ENCODE data around the gene VPS37C.
"Not testable (repeated sequence)": the region's sequence is repeated elsewhere in the genome, so short reads cannot be mapped to it uniquely, and the experiment has no call there.

Gene VPS37C

DNA sequence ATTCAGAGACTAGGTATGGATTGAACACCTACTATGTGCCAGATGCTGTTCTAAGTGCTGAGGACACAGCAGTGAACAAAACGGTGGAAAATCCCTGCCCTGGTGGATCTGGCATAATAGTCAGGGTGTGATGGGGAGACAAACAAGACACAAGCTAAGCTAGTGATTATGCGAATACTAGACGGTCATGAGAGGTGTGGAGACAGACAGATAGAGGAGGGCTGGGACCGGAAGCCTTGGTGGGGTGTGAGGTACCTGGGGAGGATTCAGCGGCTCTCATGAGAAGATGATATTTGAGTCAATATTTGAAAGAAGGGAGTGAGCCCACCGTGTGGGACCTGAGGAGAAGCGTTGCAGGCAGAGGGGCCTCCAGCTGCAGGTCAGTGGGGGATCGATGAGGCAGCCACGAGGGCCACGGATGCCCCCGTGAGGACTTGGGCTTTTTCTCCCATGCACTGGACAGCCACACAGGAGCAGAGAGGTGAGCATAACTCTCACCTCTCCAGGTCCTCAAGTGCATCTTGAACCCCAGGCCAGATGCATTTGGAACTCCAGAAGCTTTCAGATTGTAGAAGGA lies 54.2 kb downstream of the VPS37C start:
- DNase-seq (ENCODE audit: extremely low read depth, low read depth): no peak
- TF ChIP-seq, protein P1, sequence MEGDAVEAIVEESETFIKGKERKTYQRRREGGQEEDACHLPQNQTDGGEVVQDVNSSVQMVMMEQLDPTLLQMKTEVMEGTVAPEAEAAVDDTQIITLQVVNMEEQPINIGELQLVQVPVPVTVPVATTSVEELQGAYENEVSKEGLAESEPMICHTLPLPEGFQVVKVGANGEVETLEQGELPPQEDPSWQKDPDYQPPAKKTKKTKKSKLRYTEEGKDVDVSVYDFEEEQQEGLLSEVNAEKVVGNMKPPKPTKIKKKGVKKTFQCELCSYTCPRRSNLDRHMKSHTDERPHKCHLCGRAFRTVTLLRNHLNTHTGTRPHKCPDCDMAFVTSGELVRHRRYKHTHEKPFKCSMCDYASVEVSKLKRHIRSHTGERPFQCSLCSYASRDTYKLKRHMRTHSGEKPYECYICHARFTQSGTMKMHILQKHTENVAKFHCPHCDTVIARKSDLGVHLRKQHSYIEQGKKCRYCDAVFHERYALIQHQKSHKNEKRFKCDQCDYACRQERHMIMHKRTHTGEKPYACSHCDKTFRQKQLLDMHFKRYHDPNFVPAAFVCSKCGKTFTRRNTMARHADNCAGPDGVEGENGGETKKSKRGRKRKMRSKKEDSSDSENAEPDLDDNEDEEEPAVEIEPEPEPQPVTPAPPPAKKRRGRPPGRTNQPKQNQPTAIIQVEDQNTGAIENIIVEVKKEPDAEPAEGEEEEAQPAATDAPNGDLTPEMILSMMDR (IDR thresholded peaks at IDR 0.05; ENCODE audit: low read depth, low read length): no peak

DNA sequence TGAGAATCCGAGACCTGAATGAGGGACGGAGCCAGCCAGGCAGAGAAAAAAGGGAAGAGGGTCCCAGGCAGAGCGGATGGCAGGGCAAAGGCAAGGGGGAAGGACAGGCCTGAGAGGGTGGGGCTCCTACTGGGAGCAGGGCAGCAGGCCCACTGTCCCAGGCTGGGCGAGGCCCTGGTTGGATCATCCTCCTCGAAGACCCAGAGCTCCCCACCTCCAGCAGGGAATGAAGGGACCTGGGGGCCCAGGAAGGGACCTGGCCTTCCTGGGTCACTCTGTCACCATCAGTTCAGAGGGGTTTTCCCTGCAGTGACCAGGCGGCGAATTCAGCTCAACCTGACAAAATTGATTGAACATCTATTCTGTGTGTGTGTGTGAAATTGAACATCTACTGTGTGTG lies 54.9 kb downstream of the VPS37C start:
- TF ChIP-seq, protein P1 (IDR thresholded peaks at IDR 0.05; ENCODE audit: low read depth, low read length): no peak

DNA sequence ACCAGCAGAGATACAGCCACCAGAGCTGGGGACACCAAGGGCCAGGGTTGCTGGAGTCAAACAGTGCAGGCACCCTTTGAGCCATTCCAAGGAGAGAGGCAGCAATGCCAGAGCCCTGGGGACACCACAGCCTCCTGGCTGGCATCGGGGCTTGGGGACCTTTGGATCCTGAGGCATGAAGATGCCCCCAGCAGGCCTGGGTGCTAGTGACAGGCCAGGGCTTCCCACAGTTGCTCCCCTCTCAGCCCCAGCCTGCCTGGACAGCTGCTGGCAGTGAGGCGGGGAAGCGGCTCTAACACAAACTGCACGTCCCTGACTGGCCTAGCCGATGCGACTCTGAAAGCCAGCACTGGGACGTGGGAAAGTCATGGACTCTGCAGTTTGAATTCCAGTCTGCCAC lies 56.3 kb downstream of the VPS37C start:
- DNase-seq (ENCODE audit: extremely low read depth, low read depth): no peak
- TF ChIP-seq, protein P1 (IDR thresholded peaks at IDR 0.05; ENCODE audit: low read depth, low read length): no peak

More for the DNA sequence above, 54.9 kb downstream of the VPS37C start:
- no peak for DNase-seq (ENCODE audit: extremely low read depth, low read depth)

DNA sequence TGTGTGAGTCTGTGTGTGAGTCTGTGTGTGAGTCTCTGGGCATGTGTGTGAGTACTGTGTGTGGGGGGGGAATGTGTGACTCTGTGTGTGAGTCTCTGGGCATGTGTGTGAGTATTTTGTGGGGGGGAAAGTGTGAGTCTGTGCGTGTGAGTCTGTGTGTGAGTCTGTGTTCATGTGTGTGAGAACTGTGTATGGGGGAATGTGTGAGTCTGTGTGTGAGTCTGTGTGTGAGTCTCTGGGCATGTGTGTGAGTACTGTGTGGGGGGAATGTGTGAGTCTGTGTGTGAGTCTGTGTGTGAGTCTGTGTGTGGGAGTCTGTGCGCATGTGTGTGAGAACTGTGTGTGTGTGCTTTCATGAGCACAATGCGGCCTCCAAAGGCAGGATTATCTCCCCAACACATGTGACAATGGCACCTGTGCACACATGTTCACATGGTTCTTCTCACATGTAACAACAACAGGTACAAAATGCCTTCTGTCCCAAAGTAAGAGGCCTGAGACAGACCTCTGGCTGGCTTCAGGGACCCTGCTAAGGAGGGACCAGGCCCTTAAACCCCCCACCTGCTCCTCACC lies 57.3 kb downstream of the VPS37C start:
- DNase-seq (ENCODE audit: extremely low read depth, low read depth): no peak
- TF ChIP-seq, protein P1 (IDR thresholded peaks at IDR 0.05; ENCODE audit: low read depth, low read length): no peak

DNA sequence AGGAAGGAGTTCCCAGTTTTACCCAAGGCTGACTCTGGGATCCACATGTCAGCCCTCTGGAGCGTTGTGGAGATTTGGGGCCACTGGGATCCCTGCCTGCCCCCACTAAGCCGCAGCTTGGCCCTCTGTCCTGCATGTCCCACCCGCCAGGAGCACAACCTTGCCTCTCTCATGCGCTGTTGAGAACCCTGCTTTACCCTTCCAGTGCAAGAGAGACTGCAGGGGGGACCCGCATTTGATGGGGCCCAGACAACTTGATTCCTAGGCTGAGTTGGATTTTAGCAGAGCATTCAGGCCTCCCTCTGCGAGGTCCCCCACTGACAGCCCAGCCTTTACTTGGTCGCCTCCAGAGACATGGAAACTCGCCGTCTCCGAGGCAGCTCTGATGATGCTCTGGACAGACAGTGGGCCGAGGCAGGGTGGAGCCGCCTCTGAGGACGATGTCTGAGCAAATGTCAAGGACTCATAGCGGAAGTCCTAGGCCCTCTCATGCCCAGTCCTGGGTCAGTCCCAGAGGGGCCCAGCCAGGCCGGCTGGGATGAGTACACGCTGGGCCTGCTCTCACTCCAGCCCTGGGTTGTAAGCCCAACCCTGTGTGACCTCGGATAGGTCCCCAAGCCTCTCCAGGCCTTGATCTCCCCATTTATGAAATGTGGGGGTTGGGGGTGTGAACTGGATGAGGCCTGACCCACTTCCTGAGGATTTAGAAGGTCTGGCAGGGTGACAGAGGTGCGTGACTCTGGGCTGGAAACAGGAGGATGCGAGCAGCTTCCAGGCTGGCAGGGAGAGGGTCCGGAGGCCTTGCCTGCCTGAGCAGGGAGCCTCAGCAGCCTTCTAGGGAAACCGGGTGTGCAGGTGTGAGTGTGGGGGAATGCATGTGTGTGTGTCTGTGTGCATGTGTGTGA lies 58.3 kb downstream of the VPS37C start:
- TF ChIP-seq, protein P1 (IDR thresholded peaks at IDR 0.05; ENCODE audit: low read depth, low read length): no peak
- DNase-seq (ENCODE audit: extremely low read depth, low read depth): no peak

DNA sequence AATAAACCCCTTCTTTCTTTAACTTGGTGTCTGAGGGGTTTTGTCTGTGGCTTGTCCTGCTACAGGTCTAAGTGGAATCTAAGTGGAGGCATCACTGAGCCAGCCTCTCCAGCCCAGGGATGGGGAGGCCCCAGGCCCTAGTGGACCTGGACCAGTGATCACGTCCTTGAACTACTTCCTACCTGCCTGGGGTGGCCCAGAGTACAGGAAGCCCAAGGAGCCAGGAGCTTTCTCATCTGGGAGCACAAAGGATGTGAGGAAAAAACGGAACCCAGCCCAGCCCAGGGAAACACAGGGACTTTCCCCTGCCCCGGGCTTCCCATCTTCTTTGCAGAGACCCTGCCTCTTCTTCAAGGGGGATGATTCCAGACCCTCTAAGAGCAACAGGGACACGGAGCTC lies 62.4 kb downstream of the VPS37C start:
- no peak for DNase-seq (ENCODE audit: extremely low read depth, low read depth)
- TF ChIP-seq, protein P1 (IDR thresholded peaks at IDR 0.05; ENCODE audit: low read depth, low read length): no peak

DNA sequence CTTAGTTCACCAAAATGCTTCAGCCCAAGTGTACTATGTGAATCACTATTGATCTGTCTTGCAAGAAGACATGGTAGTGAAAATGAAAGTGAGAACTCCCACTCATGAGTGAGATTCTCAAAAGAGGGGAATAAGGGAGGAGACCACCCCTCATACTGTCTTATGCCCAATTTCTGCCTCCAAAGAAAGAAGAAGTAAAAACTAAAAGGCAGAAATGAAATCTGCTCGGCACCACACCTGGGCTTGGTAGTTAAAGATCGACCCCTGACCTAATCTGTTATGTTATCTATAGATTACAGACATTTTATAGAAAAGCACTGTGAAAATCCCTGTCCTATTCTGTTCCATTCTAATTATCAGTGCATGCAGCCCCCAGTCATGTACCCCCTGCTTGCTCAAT lies 63.0 kb downstream of the VPS37C start:
- not testable (repeated sequence) for DNase-seq (ENCODE audit: extremely low read depth, low read depth)
